Measurements from ENCODE around the gene PARVA. TPM values are rescaled to one million over a fixed set of nuclear protein-coding genes. Genes with fewer than 3 reads are reported as not detected.
"Not testable (repeated sequence)": the region's sequence is repeated elsewhere in the genome, so short reads cannot be mapped to it uniquely, and the experiment has no call there.

Gene PARVA
- total and polyA plus RNA-seq, 3 experiments from 2014 or later: 0.07 to 0.59 (median 0.18) TPM

DNA sequence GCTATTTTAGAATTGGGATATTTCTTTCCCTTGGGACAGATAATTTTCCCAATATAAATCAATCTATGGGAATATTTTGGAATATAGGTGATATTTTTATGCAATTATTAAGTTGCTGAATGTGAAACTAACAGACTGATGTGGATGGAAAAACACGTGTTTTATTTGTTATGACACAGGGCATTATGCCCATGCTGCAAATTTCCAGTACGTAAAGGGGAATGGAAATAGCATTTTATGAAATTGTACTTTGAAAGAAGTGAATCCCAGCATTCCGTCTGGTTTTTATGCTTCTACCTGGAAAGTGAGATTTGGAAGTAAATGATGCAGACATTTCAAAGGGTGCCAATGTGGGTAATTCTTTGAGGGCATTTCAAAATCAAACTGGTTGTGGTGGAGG, 142.7 kb downstream of the PARVA start:
- Histone ChIP-seq H3K27ac (ENCODE audit: low read depth, low read length) (no peak overlapping the region), H3K27me3 (ENCODE audit: insufficient read depth, low read length, poor library complexity, severe bottlenecking) (no peaks in the 10 kb centered on the region), H3K36me3 (ENCODE audit: insufficient read depth, low read length) (no peaks in the 10 kb centered on the region), H3K4me1 (ENCODE audit: insufficient read depth, low read length) (no peaks in the 10 kb centered on the region), H3K9me3 (ENCODE audit: low read length) (no peaks in the 10 kb centered on the region), H3K4me3 (ENCODE audit: low read length) (no peak overlapping the region)
- POLR2A ChIA-PET: no interaction called here
- CTCF ChIA-PET: no interaction called here
- no peaks in the 10 kb centered on the region for H3K36me3 Mint-ChIP-seq
- DNase-seq: no peak
- H3K27ac Mint-ChIP-seq: no peak overlapping the region
- H3K27me3 Mint-ChIP-seq: peaks cover 6 to 14% of the 10 kb centered on the region in 2 donors
- H3K9me3 Mint-ChIP-seq: no peaks in the 10 kb centered on the region
- no peaks in the 10 kb centered on the region for H3K4me1 Mint-ChIP-seq
- no peak overlapping the region for H3K4me3 Mint-ChIP-seq

DNA sequence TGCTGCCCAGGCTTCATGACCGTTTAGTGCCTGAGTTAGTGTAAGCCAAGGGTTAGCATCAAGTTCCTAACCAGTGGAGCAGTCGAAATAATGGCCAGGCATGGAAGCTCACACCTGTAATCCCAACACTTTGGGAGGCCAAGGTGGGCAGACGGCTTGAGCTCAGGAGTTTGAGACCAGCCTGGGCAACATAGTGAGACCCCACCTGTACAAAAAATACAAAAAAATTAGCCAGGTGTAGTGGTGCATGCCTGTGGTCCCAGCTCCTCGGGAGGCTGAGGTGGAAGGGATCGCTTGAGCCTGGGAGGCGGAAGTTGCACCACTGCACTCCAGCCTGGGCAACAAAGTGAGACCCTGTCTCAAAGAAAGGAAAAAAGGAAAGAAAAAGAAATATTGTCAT, 143.2 kb downstream of the PARVA start:
- POLR2A ChIA-PET; H3K27me3 ChIP-seq (ENCODE audit: insufficient read depth, low read length, poor library complexity, severe bottlenecking); H3K9me3 Mint-ChIP-seq; H3K4me3 ChIP-seq (ENCODE audit: low read length); CTCF ChIA-PET; H3K27ac ChIP-seq (ENCODE audit: low read depth, low read length); H3K9me3 ChIP-seq (ENCODE audit: low read length); H3K4me3 Mint-ChIP-seq; H3K4me1 ChIP-seq (ENCODE audit: insufficient read depth, low read length); H3K4me1 Mint-ChIP-seq; H3K27ac Mint-ChIP-seq; H3K36me3 ChIP-seq (ENCODE audit: insufficient read depth, low read length); DNase-seq; H3K36me3 Mint-ChIP-seq: not testable (repeated sequence)
- peaks cover 6 to 14% of the 10 kb centered on the region in 2 donors for H3K27me3 Mint-ChIP-seq

DNA sequence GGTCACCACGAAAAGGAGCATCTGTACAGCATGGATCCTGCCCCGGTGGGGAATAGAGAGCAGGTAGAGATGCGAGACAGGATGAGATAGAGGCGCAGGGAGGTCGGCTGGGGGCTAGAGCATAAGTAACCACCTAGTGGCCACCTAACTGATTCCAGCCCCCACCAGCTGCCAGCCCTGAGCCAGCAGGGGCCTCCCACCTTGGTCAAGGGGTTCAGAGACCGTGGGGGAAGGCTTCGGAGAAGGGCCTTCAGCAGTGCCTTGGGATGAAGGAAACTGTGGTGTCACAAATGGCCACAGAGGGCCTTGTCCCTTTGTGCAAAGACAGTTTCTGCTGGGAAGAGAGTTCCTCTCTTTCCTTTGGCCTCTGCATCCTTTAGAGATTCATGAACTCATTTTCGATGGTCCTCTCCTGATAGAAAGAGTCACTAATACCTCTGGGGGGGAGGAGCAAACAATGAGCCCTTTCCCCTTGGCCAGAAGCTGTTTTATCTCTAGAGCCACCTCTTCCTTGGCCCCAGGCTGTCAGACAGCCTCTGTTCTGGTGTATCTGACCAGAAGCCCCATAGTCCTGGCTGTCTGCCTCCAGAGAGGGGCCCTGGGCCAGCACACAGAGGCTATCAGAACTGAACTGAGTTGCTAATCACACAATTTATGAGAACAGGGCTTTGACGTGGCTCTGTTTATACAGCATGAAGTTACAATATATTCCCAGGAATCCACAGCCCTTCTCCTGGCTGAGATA, 146.0 kb downstream of the PARVA start:
- H3K36me3 ChIP-seq (ENCODE audit: insufficient read depth, low read length): no peaks in the 10 kb centered on the region
- H3K36me3 Mint-ChIP-seq: no peaks in the 10 kb centered on the region
- H3K4me3 ChIP-seq (ENCODE audit: low read length): no peak overlapping the region
- peaks cover 5 to 14% of the 10 kb centered on the region in 2 donors for H3K27me3 Mint-ChIP-seq
- H3K4me1 Mint-ChIP-seq: no peaks in the 10 kb centered on the region
- H3K4me1 ChIP-seq (ENCODE audit: insufficient read depth, low read length): no peaks in the 10 kb centered on the region
- H3K9me3 Mint-ChIP-seq: no peaks in the 10 kb centered on the region
- no peaks in the 10 kb centered on the region for H3K9me3 ChIP-seq (ENCODE audit: low read length)
- no peak for DNase-seq
- no peak overlapping the region for H3K4me3 Mint-ChIP-seq
- no peak overlapping the region for H3K27ac Mint-ChIP-seq
- H3K27ac ChIP-seq (ENCODE audit: low read depth, low read length): no peak overlapping the region
- ChIA-PET CTCF (no interaction called here), POLR2A (no interaction called here)
- no peaks in the 10 kb centered on the region for H3K27me3 ChIP-seq (ENCODE audit: insufficient read depth, low read length, poor library complexity, severe bottlenecking)

DNA sequence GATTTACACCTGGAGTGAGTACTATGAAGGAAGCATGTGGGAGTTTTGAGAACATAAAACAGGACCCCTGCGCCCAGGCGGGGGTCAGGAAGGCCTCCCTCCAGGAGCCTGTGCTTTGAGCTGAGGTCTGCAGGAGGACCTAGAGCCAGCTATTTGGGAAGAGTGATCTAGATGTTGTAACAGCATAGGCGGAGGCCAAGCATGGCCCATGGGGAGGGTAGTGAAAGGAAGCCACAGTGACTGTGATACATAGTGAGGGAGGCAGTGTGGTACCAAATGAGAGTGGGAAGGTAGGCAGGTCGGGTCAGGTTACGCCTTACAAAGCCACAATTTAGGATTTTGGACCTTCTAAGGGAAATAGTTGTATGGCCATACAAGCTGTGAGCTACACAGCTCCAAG, 147.5 kb downstream of the PARVA start:
- ChIA-PET POLR2A (no interaction called here), CTCF (no interaction called here)
- no peaks in the 10 kb centered on the region for H3K27me3 ChIP-seq (ENCODE audit: insufficient read depth, low read length, poor library complexity, severe bottlenecking)
- Mint-ChIP-seq H3K27ac (no peak overlapping the region), H3K27me3 (peaks cover 2 to 3% of the 10 kb centered on the region in 2 donors), H3K4me1 (no peaks in the 10 kb centered on the region), H3K4me3 (no peak overlapping the region), H3K9me3 (no peaks in the 10 kb centered on the region), H3K36me3 (no peaks in the 10 kb centered on the region)
- DNase-seq: no peak
- H3K36me3 ChIP-seq (ENCODE audit: insufficient read depth, low read length): no peaks in the 10 kb centered on the region
- no peaks in the 10 kb centered on the region for H3K4me1 ChIP-seq (ENCODE audit: insufficient read depth, low read length)
- no peak overlapping the region for H3K4me3 ChIP-seq (ENCODE audit: low read length)
- H3K27ac ChIP-seq (ENCODE audit: low read depth, low read length): no peak overlapping the region
- H3K9me3 ChIP-seq (ENCODE audit: low read length): no peaks in the 10 kb centered on the region

DNA sequence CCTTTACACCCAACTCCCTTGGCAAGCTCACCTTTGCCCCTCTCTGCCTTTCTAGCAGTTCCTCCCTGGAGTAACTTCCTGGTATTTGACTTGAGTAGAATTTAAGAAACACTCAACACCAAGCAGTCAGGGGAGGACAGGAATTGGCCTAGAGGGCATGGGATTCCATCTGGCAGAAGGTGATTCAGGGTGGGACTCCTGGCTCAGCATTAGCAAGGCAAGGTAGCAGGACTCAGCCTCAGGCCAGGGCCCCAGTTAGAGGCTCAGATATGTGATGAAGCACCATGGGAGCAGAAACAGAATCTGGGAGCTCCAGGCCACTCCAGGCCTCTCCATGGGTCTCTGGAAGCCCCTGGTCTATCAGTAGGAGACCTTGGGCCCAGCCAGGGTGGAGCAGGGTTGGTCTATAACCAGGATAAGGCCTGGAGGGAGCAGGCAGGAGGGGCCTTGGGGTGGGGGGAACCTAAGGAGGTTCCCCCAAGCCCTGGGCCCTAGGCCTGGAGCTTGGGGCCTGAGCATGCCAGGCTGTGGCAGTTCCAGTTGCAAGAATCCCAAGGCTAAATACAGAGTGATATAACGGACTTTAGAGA, 148.2 kb downstream of the PARVA start:
- no peak overlapping the region for H3K27ac Mint-ChIP-seq
- no peaks in the 10 kb centered on the region for H3K36me3 ChIP-seq (ENCODE audit: insufficient read depth, low read length)
- DNase-seq: no peak
- H3K4me3 ChIP-seq (ENCODE audit: low read length): no peak overlapping the region
- peaks cover 0 to 1% of the 10 kb centered on the region in 2 donors for H3K27me3 Mint-ChIP-seq
- no peaks in the 10 kb centered on the region for H3K9me3 ChIP-seq (ENCODE audit: low read length)
- no peaks in the 10 kb centered on the region for H3K9me3 Mint-ChIP-seq
- H3K36me3 Mint-ChIP-seq: no peaks in the 10 kb centered on the region
- H3K27me3 ChIP-seq (ENCODE audit: insufficient read depth, low read length, poor library complexity, severe bottlenecking): no peaks in the 10 kb centered on the region
- CTCF ChIA-PET: no interaction called here
- no peaks in the 10 kb centered on the region for H3K4me1 ChIP-seq (ENCODE audit: insufficient read depth, low read length)
- H3K27ac ChIP-seq (ENCODE audit: low read depth, low read length): no peak overlapping the region
- no peaks in the 10 kb centered on the region for H3K4me1 Mint-ChIP-seq
- POLR2A ChIA-PET: no interaction called here
- H3K4me3 Mint-ChIP-seq: no peak overlapping the region

DNA sequence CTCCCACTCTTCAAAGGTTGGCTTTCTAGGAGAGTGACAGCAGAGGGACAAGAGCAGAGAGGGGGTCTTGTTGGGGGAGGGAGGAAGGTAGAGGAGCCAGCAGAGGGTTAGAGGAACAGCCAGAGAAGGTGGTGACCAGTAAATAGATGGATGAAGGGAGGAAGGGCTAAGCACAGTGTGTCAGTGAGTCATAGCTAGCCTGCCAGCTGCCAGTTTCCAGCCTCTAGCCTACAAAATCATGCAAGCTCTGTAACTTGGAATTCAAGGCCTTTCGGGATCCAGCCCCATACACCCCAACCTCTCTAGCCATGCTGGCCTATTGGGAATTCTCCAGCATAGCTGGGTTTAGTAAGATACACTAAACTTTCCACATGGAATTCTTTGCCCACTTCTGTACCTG, 149.4 kb downstream of the PARVA start:
- Mint-ChIP-seq H3K27me3 (peaks cover 0 to 1% of the 10 kb centered on the region in 2 donors), H3K36me3 (no peaks in the 10 kb centered on the region), H3K4me3 (no peak overlapping the region), H3K27ac (peak overlapping the region in 1 of 8 donors; percentile 13), H3K4me1 (no peaks in the 10 kb centered on the region), H3K9me3 (no peaks in the 10 kb centered on the region)
- DNase-seq: no peak
- Histone ChIP-seq H3K36me3 (ENCODE audit: insufficient read depth, low read length) (no peaks in the 10 kb centered on the region), H3K4me1 (ENCODE audit: insufficient read depth, low read length) (no peaks in the 10 kb centered on the region), H3K4me3 (ENCODE audit: low read length) (no peak overlapping the region), H3K27me3 (ENCODE audit: insufficient read depth, low read length, poor library complexity, severe bottlenecking) (no peaks in the 10 kb centered on the region), H3K27ac (ENCODE audit: low read depth, low read length) (no peak overlapping the region), H3K9me3 (ENCODE audit: low read length) (no peaks in the 10 kb centered on the region)
- ChIA-PET POLR2A (no interaction called here), CTCF (no interaction called here)

DNA sequence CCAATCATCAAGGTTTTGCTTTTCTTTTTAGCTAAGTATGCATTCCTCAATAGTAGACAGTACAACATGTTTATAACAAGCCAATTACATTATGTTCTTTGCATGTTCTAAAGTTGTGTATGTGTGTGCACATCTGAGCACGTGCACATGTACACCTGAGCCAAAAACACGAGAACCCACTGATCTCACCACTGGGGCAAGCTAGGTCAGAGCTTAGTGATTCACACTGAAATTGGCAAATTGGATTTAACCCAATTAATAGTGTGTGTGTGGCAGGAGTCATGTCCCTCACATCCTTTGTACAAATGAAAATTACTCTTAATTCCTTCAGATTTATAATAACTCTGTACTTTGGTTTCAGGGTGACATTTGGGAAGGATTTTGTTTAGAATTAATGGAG, 151.1 kb downstream of the PARVA start:
- CTCF ChIA-PET: no interaction called here

DNA sequence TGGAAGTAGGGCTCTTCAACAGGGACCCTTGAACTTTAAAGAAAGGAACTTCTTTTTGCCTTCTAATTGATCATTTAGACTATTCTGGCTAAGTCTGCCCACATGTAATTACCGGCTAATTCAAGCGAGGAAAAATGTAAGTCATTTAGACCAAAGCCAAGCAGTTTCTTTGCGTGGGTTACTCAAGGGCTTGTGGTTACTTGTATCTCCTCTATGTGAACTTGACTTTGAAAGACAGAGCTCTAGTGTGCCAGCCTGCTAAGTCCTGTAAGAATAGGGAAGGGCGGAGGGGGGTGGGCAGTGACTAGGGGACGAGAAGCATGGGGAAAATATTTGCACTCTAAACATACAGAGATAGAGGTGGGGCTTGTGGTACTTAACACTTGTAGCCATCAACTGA, 151.7 kb downstream of the PARVA start:
- H3K4me3 Mint-ChIP-seq: no peak overlapping the region
- H3K9me3 Mint-ChIP-seq: no peaks in the 10 kb centered on the region
- no peaks in the 10 kb centered on the region for H3K36me3 ChIP-seq (ENCODE audit: insufficient read depth, low read length)
- H3K4me3 ChIP-seq (ENCODE audit: low read length): no peak overlapping the region
- no peak overlapping the region for H3K27ac Mint-ChIP-seq
- no peaks in the 10 kb centered on the region for H3K4me1 ChIP-seq (ENCODE audit: insufficient read depth, low read length)
- H3K9me3 ChIP-seq (ENCODE audit: low read length): no peaks in the 10 kb centered on the region
- peaks cover 1 to 3% of the 10 kb centered on the region in 2 donors for H3K27me3 Mint-ChIP-seq
- DNase-seq: no peak
- POLR2A ChIA-PET: no interaction called here
- H3K27ac ChIP-seq (ENCODE audit: low read depth, low read length): no peak overlapping the region
- CTCF ChIA-PET: no interaction called here
- H3K36me3 Mint-ChIP-seq: no peaks in the 10 kb centered on the region
- no peaks in the 10 kb centered on the region for H3K4me1 Mint-ChIP-seq
- H3K27me3 ChIP-seq (ENCODE audit: insufficient read depth, low read length, poor library complexity, severe bottlenecking): no peaks in the 10 kb centered on the region

More for the DNA sequence above, 151.1 kb downstream of the PARVA start:
- Mint-ChIP-seq H3K36me3 (no peaks in the 10 kb centered on the region), H3K4me1 (no peaks in the 10 kb centered on the region), H3K27me3 (peaks cover 1% of the 10 kb centered on the region in 2 donors), H3K27ac (no peak overlapping the region), H3K4me3 (no peak overlapping the region), H3K9me3 (no peaks in the 10 kb centered on the region)
- no peak overlapping the region for H3K4me3 ChIP-seq (ENCODE audit: low read length)
- H3K4me1 ChIP-seq (ENCODE audit: insufficient read depth, low read length): no peaks in the 10 kb centered on the region
- H3K9me3 ChIP-seq (ENCODE audit: low read length): no peaks in the 10 kb centered on the region
- POLR2A ChIA-PET: no interaction called here
- no peaks in the 10 kb centered on the region for H3K27me3 ChIP-seq (ENCODE audit: insufficient read depth, low read length, poor library complexity, severe bottlenecking)
- H3K27ac ChIP-seq (ENCODE audit: low read depth, low read length): no peak overlapping the region
- no peaks in the 10 kb centered on the region for H3K36me3 ChIP-seq (ENCODE audit: insufficient read depth, low read length)
- DNase-seq: no peak
